ENCODE measurements around the gene BEND5. TPM values are rescaled to one million over a fixed set of nuclear protein-coding genes. Genes with fewer than 3 reads are reported as not detected.

The BEND5 gene
- total RNA-seq, 4 donors from 2014 or later, result 1.5 to 1.9 TPM; not detected in 2

GRCh38 chr1:48726139-48726538 is 50.6 kb downstream of the BEND5 start:
- DNase-seq, result no peak
- no peaks in the 10 kb centered on the region for H3K4me1 ChIP-seq
- no peaks in the 10 kb centered on the region for H3K27me3 ChIP-seq
- H3K27ac ChIP-seq, result no peak overlapping the region
- intact Hi-C loops (cut with DNase I; ENCODE audit: low total_unique reads), result no loop called here
- TF ChIP-seq POLR2AphosphoS5 (IDR thresholded peaks at IDR 0.05) (no peak), POLR2A (IDR thresholded peaks at IDR 0.05) (no peak), CTCF (IDR thresholded peaks at IDR 0.05) (no peak), EP300 (IDR thresholded peaks at IDR 0.05; ENCODE audit: low read depth) (no peak)
- H3K36me3 ChIP-seq, result no peaks in the 10 kb centered on the region
- H3K4me3 ChIP-seq, result no peak overlapping the region
- in situ Hi-C loops (cut with MboI; ENCODE audit: low pct_ligation_motif_present in 1 of 4, low pct_unique_long_range_greater_than_20kb in 1 of 4, low sequenced_read_pairs in 3 of 4), result no loop called here
- WGBS, 2 donors (ENCODE audit: low coverage in 1 of 2), result 92 to 95% methylated on average over 2 of the region's 2 CpGs
- no peaks in the 10 kb centered on the region for H3K9me3 ChIP-seq

- H3K36me3 ChIP-seq, result no peaks in the 10 kb centered on the region
- H3K9me3 ChIP-seq, result no peaks in the 10 kb centered on the region
- H3K4me3 ChIP-seq, result no peak overlapping the region
- no peaks in the 10 kb centered on the region for H3K4me1 ChIP-seq
- no peak for DNase-seq
- TF ChIP-seq POLR2AphosphoS5 (IDR thresholded peaks at IDR 0.05), result no peak
- TF ChIP-seq EP300 (IDR thresholded peaks at IDR 0.05; ENCODE audit: low read depth), result no peak
- no peak for TF ChIP-seq POLR2A (IDR thresholded peaks at IDR 0.05)
- TF ChIP-seq CTCF (IDR thresholded peaks at IDR 0.05), result no peak
- in situ Hi-C loops (cut with MboI; ENCODE audit: low pct_ligation_motif_present in 1 of 4, low pct_unique_long_range_greater_than_20kb in 1 of 4, low sequenced_read_pairs in 3 of 4), result no loop called here
- no peaks in the 10 kb centered on the region for H3K27me3 ChIP-seq
- H3K27ac ChIP-seq, result no peak overlapping the region
- WGBS, 2 donors (ENCODE audit: low coverage in 1 of 2), result 77 to 78% methylated on average over 4 to 5 of the region's 5 CpGs
- intact Hi-C loops (cut with DNase I; ENCODE audit: low total_unique reads), result no loop called here
Observed at GRCh38 chr1:48725341-48726046, 51.2 kb downstream of the BEND5 start.

GRCh38 chr1:48720929-48721328 is 55.8 kb downstream of the BEND5 start:
- TF ChIP-seq EP300 (IDR thresholded peaks at IDR 0.05; ENCODE audit: low read depth) (no peak), POLR2AphosphoS5 (IDR thresholded peaks at IDR 0.05) (no peak), POLR2A (IDR thresholded peaks at IDR 0.05) (no peak), CTCF (IDR thresholded peaks at IDR 0.05) (no peak)
- Histone ChIP-seq H3K9me3 (no peaks in the 10 kb centered on the region), H3K27ac (no peak overlapping the region), H3K36me3 (no peaks in the 10 kb centered on the region), H3K4me3 (no peak overlapping the region), H3K4me1 (no peaks in the 10 kb centered on the region), H3K27me3 (no peaks in the 10 kb centered on the region)
- in situ Hi-C loops (cut with MboI; ENCODE audit: low pct_ligation_motif_present in 1 of 4, low pct_unique_long_range_greater_than_20kb in 1 of 4, low sequenced_read_pairs in 3 of 4) (no loop called here), intact Hi-C loops (cut with DNase I; ENCODE audit: low total_unique reads) (no loop called here)
- DNase-seq, result no peak

GRCh38 chr1:48718705-48719104 is 58.0 kb downstream of the BEND5 start:
- H3K4me3 ChIP-seq, result no peak overlapping the region
- H3K9me3 ChIP-seq, result no peaks in the 10 kb centered on the region
- H3K27ac ChIP-seq, result no peak overlapping the region
- WGBS, 2 donors (ENCODE audit: low coverage in 1 of 2), result 63% methylated on average over 4 of the region's 4 CpGs; no CpG with 5 or more reads in 1 of the 2 donors
- intact Hi-C loops (cut with DNase I; ENCODE audit: low total_unique reads) (no loop called here), in situ Hi-C loops (cut with MboI; ENCODE audit: low pct_ligation_motif_present in 1 of 4, low pct_unique_long_range_greater_than_20kb in 1 of 4, low sequenced_read_pairs in 3 of 4) (no loop called here)
- H3K27me3 ChIP-seq, result no peaks in the 10 kb centered on the region
- no peaks in the 10 kb centered on the region for H3K36me3 ChIP-seq
- no peaks in the 10 kb centered on the region for H3K4me1 ChIP-seq
- no peak for DNase-seq
- TF ChIP-seq POLR2A (IDR thresholded peaks at IDR 0.05) (no peak), CTCF (IDR thresholded peaks at IDR 0.05) (no peak), POLR2AphosphoS5 (IDR thresholded peaks at IDR 0.05) (no peak), EP300 (IDR thresholded peaks at IDR 0.05; ENCODE audit: low read depth) (no peak)

Data from transverse colon (tissue), 4 donors.